HEK293T (cell line): ENCODE results near the gene KANTR.

Experiments
- ARNT ChIP-seq: fragments of 450-650 bp; IDR thresholded peaks from 2 replicates; pipeline ENCODE4 v1.6.1; 2017; ENCODE audit warnings: mild to moderate bottlenecking
- FOXM1 ChIP-seq: fragments of 450-650 bp; IDR thresholded peaks from 2 replicates; pipeline ENCODE4 v1.6.1; 2017; ENCODE audit warnings: mild to moderate bottlenecking, borderline replicate concordance

DNA sequence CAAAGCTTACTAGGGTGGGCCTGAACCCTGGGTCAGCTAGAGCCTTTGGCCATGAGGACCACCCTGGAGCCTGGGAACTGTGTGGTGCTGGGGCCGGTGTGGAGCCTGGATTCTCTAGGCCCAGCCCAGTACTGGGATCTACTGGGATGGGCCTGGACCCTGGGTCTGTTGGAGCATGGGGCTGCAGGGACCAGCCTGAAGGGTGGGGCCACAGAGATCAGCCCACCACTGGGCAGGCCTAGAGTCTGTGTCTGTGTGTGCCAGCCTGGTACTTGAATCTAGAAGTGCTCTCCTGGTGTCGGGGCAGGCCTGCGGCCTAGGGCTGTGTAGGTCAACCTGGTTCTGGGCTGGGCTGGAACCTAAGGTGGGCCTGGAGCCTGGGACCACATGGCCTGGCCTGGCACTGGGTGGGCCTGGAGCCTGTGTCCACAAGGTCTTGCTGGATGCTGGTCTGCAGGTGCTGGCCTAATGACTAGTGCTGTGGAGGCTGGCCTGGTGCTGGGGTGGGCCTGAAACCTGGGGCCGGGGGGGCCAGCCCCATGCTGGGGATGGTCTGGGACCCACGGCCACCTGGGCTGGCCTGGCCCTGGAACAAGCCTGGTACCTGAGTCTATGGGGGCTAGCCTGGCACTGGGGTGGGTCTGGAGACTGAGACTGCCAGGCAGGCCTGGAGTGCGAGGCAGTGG, 21.1 kb downstream of the KANTR start:
- TF ChIP-seq ARNT, result no peak
- TF ChIP-seq FOXM1, result no peak
